Measurements from ENCODE around the gene MAJIN.

DNA sequence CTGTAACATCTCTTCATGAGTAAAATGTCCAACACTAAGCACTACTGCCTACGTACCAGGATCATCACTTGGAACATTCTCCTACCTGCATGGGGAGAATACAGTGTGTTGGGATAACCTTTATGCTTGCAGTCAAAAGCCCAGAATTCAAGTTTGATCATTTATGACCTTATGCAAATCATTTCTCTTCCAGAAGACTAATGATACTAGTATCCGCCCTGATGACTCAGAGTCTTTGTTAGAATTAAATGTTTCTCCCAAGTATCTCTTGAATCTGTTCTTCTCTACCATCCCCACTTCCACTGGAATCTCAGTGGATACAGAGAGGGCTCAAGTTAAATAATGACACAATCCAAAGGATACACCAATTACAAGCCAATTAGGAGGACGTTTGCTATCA is 12.4 kb downstream of the MAJIN start:
- no peak for TF ChIP-seq CTCF (conservative IDR thresholded peaks at IDR 0.05; ENCODE audit: low read depth in 2 of 2)
- TF ChIP-seq EZH2 (IDR thresholded peaks at IDR 0.05; ENCODE audit: low read depth, unreplicated experiment), result no peak
- TF ChIP-seq POLR2AphosphoS5 (IDR thresholded peaks at IDR 0.05; ENCODE audit: low read depth), result no peak
- no peak for TF ChIP-seq JUNB (IDR thresholded peaks at IDR 0.05; ENCODE audit: unreplicated experiment)
